Measurements from ENCODE around the gene CLDN10.
"Not testable (repeated sequence)": the region's sequence is repeated elsewhere in the genome, so short reads cannot be mapped to it uniquely, and the experiment has no call there.

The CLDN10 gene

GRCh38 chr13:95552539-95553441, at the start of gene CLDN10:
Gene CLDN10 (plus strand): TSS chr13:95552720. CDS start chr13:95552754, 34 bp downstream.
- DNase-seq = no peak

- DNase-seq = no peak
These were observed 48.9 kb upstream of the CLDN10 start for GRCh38 chr13:95503662-95504061.

GRCh38 chr13:95505265-95505664, 47.3 kb upstream of the CLDN10 start:
- DNase-seq = no peak

- DNase-seq = no peak
These were observed 46.5 kb upstream of the CLDN10 start for GRCh38 chr13:95505986-95506385.

- no peak for DNase-seq
These were observed 44.5 kb upstream of the CLDN10 start for GRCh38 chr13:95507991-95508390.

GRCh38 chr13:95508996-95509395, 43.5 kb upstream of the CLDN10 start:
- DNase-seq = no peak

- DNase-seq = no peak
These were observed 42.8 kb upstream of the CLDN10 start for GRCh38 chr13:95509521-95510310.

- no peak for DNase-seq
These were observed 41.6 kb upstream of the CLDN10 start for GRCh38 chr13:95510950-95511349.

GRCh38 chr13:95512424-95512823, 40.1 kb upstream of the CLDN10 start:
- DNase-seq = no peak

GRCh38 chr13:95512957-95513356, 39.6 kb upstream of the CLDN10 start:
- DNase-seq = no peak

GRCh38 chr13:95515606-95516005, 36.9 kb upstream of the CLDN10 start:
- not testable (repeated sequence) for DNase-seq

- DNase-seq = no peak
These were observed 36.5 kb upstream of the CLDN10 start for GRCh38 chr13:95516021-95516420.

GRCh38 chr13:95516492-95516891, 36.0 kb upstream of the CLDN10 start:
- no peak for DNase-seq

GRCh38 chr13:95523598-95523997, 28.9 kb upstream of the CLDN10 start:
- no peak for DNase-seq

- no peak for DNase-seq
These were observed 28.1 kb upstream of the CLDN10 start for GRCh38 chr13:95524264-95524901.

GRCh38 chr13:95527955-95528354, 24.6 kb upstream of the CLDN10 start:
- no peak for DNase-seq

GRCh38 chr13:95530178-95530577, 22.3 kb upstream of the CLDN10 start:
- DNase-seq = no peak

GRCh38 chr13:95533545-95534160, 18.9 kb upstream of the CLDN10 start:
- DNase-seq = no peak

- DNase-seq = no peak
These were observed 17.3 kb upstream of the CLDN10 start for GRCh38 chr13:95535243-95535642.

GRCh38 chr13:95536632-95537241, 15.8 kb upstream of the CLDN10 start:
- DNase-seq = no peak

GRCh38 chr13:95540888-95541287, 11.6 kb upstream of the CLDN10 start:
- no peak for DNase-seq

GRCh38 chr13:95541308-95541707, 11.2 kb upstream of the CLDN10 start:
- no peak for DNase-seq
